GM21529 (cell line): Measurements from ENCODE around the gene SCARF1.

ENCODE experiments used
- ATAC-seq: cut with Tn5 transposase; IDR thresholded peaks from one replicate; pipeline ENCODE4 v1.9.1; 2021; ENCODE audit not compliant: unreplicated experiment

Gene SCARF1

DNA sequence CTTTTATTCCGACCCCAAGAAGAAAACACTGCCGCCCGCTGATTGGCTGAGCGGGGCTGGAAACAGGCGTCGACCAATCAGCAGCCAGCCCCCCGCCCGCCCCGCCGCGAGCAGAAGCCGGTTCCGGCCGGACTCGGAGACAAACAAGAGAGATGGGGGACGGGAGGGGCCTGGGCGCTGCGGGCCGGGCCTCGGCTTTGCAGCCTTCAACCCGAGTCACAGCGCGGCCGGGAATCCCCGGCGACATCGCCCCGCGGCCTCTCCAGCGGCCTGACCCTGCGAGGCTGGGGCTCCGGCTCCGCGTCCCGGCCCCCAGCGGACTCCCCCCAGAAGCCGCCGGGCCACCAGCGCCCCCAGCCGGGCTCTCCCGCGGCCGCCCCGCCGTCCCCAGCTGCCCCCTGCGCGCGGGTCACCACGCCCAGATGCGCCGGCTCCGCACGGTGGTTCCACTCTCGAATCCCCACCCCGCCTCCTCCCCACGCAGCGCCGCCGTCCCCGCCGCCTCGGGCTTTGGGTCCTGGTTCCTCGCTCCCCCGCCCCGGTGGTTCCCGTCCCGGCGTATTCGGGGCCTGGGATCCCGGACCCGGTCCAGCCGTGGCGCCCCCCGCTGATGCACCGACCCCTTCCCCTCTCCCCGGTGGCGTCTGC, 16.6 kb downstream of the SCARF1 start:
- ATAC-seq, result peak; percentile 53

DNA sequence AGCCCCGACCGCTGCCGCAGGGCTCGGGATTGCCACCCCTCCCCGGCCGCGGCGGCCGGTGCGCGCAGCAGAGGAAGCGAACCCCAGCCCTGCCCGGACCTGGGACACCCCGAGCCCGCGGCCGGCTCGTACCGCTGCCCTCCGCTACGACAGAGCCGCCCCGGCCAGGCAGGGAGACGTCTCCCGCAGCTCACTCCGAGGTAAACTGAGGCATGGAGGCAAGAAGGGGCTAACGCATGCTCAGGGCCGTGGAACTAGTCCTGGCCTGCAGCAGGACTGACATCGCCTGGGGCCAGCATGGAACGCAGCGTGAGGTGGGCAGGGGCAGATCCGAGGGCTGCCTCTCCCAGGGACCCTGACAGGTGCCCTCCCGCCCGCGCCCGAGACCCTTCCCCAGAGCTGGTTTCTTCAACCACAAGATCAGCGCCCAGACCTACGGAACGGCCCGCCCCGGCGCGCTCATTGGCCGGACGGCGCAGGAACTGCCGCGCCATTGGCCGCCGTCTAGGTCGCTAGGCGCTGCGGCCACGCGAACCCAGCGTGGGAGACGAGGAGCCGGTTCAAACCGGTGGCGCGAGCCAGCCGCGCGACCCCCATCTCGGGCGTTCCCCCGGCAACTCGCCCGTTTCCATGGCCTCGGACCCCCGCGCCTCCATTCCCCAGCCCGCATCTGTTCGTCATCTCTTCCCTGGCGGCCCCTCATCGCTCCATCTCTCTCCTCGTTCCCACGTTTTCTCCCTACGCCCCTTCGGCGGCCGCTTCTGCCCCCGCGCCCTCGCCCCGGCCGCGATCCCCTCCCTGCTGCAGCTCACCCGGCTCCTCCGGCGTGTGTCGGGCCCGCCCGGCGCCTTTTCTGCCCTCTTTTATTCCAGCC, 17.3 kb downstream of the SCARF1 start, which contains the start of gene SLC43A2:
Gene SLC43A2 (minus strand): TSS at position 853 of the 874 bp plus-strand sequence. CDS start 960 bp downstream, outside the sequence.
- ATAC-seq, result peak; percentile 48

DNA sequence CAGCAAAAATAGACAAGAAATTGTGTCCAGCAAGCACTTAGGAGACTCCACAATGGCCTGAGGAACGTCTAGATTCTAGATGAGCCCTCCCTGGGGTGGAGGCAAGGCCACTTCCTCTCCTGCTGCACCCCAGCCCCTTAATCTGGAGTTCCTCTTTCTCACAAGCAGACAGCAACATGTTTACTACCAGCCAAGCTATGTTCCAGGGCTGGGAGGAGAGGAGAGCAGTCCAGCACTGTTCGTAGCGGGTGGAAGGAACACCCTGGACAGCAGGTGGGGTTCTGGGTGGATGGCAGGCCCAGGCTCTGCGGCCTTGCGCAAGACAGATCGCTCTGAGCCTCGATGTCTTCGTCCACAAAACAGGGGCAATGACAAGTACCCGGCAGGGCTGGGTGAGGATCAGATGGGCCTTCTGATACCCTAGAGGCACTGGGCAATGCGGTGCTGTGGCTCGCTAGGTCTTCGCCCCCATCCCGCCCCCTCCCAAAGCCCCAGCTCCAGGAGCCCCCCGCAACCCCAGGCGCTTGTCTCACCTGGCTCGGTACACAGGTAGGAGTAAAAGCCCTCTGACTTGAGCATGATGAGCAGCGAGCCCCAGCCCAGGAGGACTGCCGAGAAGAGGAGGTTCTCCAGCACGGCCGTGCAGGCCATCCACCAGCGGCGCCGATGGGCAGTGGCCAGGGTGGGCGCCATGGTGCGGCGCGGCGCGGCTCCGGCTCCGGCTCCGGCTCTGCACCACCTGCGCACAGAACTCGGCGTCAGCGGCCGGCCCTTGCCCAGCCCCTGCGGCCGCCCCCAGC, 18.1 kb downstream of the SCARF1 start:
- ATAC-seq, result no peak

DNA sequence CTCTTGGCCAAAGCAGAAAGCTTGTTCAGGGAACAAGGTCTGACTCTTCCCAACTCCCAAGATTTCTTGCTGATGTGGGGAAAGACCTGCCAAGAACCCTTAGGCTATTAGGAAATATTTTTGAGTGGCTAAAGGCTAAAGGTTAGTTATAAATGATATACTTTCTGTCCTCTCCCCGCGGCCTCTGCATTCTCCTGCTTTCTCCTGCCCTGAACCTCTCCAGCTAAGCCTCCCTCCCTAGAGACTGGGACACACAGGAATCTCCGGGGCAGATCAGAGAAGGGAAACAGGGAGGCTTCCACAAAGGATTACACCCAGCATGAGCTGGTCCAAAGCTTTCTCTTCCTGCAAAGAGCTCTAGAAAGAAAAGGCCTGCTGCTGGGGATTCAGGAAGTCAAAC, 19.2 kb downstream of the SCARF1 start:
- ATAC-seq, result no peak

DNA sequence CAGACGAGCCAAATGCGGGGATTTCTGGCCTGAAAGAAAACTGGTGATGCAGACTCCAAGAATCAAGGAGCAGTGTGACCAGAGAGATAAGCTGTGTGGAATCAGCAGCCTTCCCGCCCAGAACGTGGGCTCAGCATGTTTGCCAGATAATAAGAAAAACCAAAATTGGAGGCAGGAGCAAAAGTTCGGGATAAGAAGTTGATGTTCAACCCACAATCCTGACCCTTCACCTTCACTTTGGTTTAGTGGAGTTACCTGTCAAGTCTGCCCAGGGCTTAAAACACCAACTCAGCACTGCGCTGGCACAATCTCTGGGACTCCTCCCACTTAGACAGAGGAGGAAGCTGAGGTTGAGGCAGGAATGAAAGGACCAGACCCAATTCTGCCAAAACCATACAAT, 20.0 kb downstream of the SCARF1 start:
- no peak for ATAC-seq

DNA sequence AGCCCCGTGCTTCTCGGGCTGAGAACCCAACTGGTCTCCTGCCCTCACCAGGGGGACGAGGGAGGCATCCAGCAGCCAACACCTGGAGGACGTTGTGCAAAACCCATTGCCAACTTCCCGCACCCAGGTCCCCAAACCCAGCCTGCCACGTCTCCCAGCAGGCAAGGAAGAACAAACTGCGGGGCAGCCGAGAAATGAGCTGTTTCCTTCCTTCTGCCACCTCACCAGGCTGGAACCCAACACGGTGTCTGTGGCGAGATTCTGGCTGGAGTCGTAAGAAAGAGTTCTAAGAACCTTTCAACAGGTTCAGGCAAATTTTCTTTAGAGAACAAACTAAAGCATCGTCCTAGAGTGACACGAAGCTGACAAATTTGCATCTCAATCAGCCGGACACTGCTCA, 20.5 kb downstream of the SCARF1 start:
- ATAC-seq, result no peak

DNA sequence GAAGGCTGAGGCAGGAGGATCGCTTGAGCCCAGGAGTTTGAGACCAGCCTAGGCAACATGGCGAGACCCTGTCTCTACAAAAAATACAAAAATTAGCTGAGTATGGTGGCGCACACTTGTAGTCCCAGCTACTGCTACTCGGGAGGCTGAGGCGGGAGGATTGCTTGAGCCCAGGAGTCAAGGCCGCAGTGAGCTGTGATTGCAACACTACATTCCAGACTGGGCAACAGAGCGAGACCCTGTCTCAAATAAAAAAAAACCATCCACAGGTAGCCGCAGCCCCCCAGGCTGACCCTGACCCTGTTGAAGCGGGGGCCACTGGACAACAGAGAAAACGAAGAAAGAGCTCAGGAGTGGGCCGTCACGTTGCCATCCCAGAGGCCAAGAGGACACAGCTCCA, 20.9 kb downstream of the SCARF1 start:
- no peak for ATAC-seq

DNA sequence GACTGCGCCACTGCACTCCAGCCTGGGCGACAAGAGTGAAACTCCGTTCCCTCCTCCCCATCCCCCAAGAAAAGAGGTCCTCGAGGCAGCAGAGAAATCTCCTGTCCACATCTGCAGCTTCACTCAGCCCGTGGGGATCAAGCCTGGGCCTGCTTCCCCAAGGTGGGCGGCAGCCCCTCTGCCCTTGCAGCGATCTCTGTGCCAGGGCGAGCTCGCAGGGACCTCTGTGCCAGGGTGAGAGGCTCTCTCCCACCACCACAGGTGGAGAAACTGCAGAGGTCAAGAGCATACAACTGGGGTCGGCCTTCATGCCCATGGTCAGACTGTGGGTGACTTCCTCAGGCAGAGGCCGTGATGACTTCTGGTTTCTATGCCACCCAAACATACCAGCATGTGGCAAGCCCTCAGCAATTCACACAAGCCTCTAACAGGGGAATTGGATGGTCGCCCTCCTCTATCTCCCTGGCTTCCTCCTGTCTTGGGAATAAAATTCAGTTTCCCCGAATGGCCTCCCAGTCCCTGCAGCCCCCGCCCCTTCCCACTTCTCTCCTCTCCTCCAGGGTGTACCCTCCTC, 22.4 kb downstream of the SCARF1 start:
- ATAC-seq, result no peak

DNA sequence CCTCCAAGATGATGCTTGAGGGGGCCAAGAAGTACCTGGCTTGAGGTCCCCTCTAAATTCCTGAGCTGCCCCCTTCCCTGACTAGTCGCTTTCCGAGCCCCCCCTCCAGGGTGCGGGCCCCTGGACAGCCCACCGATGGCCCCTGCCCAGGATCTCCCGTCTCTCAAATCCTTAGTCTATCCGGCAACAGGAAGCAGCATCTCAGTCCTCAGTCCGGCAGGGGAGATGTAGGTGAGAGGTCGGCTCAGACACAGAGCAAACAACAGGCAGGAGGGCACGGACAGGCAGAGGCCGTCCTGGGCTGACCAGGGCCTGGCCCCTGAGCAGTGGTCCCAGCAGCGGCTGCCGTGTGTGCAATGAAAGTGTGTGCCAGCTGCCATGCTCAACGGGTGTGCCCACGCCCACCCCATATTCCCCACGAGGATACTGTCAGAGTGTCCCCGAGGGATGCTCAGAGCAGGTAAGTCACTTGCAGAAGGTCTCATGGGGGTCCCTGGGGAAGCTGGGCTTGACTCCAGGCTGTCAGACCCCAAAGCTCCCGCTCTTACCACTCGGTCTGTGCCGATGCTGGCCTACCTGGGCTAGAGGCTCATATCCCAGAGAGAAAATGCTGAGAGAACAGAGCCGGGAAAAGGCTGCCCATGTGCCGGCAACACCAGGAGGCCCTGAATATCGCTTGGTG, 24.1 kb downstream of the SCARF1 start:
- no peak for ATAC-seq

DNA sequence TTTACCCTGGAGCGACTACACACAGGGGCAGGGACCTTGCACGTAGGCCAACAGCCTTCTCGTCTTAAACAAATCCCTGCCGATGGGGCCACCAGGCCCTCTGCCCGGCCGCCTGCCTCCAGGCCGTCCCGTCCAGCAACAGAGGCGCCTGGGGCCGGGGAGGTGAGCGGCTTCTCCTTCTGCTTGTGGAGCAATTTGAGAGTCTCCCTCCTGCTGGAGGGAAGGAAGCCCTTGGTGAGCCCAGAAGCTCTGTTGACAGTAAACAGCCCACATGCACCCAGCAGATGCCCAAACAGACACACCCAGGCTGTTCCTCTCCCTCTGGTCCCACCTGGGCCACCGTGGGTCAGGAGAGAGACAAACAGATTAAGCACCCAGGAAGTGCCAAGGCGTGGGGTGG, 25.0 kb downstream of the SCARF1 start:
- no peak for ATAC-seq

DNA sequence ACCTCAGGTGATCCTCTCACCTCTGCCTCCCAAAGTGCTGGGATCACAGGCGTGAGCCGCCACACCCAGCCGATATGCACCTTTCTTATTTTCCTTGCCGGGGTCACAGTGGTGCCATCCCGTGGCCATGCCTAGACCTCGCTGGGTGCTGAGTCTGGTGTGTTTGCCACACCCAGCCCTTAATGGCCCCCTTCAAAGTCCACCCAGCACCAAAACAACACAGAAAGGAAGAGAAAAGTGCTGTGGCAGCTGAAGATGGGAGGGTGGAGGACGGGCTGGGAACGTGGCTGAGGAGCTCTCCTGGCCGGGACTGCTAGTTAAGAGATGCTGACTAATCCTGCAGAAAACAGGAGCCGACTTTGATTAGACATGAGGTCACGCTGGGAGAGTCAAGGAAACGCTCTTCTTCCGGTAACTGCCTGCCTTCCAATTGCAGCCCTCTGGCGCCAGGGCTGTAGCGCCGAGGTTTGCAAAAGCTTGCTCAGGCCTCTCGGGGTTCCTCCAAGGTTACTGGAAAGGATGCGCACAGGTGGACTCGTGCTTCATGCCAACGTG, 27.8 kb downstream of the SCARF1 start:
- ATAC-seq, result no peak

DNA sequence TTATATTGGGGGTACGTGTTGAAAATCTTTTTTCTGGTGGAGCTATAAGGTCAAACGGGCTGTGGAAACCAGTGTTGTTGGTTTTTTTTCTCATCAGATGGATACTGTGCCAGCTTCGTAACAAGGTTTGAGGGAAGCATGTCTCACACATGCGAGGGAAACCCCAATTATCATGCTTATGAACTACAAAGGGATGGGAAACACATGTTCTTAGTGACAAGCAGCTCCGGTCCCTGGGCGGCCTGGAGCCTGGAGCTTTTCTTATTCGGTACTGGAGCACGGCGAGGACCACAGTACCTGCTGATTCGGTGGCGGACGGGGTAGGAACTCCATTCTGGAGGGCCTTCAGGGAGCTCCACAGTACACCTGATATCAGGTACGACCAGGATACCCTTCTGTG, 29.4 kb downstream of the SCARF1 start:
- ATAC-seq, result no peak

DNA sequence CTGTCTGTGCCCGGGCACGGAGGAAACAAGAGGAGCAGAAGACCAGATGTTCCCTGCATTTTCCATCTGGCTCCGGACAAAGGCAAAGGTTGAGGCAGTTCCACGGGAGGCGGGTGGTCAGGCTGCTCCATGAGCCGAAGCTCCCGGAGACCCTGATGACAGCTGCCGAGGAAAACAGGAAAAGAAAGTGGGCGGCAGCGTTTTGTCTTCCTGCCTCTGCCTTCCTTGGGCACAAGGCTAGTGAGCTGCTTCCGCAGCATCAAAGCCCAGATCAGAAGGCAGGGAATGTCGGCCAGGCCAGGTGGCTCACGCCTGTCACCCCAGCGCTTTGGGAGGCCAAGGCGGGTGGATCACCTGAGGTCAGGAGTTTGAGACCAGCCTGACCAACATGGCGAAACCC, 33.1 kb downstream of the SCARF1 start:
- no peak for ATAC-seq

DNA sequence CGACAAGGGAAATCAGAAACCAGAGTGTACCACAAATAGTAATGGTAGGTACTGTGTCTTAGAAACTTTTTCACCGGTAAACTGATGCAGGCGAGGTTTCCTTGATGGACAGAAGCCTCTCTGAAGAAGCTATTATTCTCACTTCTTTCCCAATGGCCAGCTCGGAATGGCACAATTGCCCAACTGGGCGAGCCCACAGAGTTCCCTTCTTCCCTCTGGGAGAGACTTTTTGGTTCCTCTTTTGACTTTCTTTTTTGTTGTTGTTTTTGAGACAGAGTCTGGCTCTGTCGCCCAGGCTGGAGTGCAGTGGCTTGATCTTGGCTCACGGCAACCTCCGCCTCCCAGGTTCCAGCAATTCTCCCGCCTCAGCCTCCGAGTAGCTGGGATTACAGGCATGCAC, 33.8 kb downstream of the SCARF1 start:
- ATAC-seq, result no peak

DNA sequence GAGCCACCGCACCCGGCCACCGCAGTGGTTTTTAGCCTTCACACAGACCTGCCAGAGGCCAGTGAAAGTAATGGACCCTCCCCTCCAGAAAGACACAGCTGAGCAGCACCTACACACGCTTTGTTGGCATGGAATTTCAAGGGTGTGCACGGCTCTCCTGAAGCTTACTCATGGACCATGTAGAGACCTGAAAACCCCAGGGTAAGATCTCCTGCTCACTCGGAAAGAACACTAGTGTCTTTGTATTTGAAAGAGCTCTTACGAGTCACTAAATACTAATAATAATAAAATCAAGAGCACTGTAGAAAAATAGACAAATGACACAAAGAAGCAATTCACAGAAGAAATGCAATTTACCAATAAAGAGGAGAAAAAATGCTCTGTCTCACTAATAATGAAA, 36.9 kb downstream of the SCARF1 start:
- no peak for ATAC-seq

DNA sequence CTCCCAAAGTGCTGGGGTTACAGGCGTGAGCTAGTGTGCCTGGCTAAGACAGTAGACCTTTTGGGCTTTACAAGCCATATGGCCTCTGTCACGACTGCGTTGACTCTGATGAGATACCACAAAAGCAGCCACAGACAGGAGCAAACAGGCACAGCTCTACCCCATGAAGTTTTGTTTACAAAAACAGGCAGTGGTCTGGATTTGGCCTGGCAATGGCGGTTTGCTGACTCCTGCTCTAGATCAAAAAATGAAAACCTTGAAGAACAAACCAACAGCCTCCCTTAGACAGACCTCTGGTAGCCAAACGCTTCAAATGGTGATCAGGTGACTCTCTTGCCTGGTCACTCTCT, 37.6 kb downstream of the SCARF1 start:
- ATAC-seq, result no peak

DNA sequence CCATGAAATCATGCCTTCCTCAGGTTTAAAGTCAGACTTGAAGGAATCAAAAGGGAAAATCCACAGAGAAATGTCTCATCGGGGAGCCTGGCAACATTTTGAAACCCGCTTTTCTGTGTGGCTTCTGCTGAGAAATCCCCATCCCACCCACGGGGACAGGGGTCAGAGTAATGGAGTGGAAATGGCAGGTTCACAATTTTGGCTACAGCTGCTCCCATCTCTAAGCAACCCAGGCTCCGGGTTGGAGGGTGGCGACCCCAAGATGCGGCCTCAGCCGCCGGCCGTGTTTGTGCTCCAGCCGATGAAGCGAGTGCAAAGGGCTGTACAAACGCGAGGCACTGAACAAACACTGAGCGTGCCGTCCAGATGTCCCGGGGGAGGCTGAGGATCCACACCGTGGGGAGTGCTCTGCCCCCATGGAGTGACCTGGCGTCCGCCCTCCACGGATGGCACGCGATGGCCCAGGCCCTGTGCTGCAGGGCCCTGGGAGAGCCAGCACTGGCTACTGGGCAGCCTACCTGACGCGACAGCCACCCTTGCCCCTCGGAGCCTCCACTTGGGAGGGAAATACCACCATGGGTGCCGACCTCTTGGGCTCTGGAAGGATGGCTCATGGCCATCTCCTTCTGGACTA, 39.1 kb downstream of the SCARF1 start:
- peak; percentile 24 for ATAC-seq

DNA sequence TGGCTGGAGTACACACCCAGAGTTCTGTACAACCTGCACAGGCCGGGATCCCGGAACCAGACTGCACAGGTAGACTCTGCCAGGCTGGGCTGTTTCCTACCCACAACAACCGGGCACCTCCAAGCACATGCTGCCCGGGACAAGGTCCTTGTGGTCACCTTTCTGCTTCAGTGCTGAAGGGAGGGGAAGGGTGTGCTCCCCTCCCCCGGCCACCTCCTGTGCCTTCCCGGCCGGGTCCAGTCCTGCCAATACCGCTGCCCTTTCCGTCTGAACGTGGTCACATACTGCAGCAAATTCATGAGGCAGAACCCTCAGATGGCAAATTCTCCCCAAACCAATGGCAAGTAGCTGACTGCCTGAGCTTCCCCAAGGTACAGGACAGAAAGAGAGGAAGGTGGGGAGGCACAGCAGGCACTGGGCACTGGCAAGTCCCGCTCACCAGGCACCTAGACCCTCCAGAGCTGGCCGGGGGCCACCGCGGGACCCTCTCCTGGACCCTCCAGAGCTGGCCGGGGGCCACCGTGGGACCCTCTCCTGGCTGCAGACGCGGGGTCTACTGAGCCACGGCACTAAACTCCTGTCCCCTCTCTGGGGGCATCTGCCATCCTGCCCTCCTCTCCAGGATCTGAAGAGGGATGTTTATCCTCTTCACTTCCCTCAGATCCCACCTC, 39.7 kb downstream of the SCARF1 start:
- no peak for ATAC-seq

DNA sequence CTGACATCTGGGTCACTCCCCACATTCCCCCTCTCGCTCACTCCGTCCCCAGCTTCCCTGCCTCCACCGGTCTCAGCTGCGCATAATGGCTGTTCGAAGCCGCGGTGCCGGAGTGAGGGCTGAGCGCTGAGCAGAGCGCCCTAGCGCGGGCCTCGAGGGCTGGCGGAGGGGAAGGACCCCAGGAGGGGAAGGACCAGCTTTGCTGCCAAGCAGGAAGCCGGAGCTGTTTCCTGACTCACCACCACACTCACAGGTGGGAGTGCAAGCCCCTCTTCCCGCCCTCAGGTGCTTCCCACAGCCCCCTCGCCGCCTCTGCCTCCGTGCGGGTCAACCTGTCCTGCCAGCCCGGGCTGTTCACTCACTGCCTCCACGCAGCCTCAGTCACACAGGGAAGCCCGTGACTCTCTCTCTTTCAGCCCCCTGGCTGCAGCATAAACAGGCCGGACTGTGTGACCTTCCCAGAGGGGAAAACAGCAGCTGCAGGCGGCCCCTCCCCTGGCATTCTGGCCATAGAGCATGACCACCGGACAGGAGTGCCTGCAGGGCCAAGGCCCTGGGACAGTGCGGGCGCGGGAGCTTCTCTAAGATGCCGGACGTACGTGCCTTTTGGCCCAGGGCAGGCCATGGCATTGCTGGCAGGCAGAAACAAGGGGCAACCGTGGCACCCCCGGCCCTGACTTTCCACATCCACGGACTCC, 40.6 kb downstream of the SCARF1 start:
- ATAC-seq, result no peak
